Raji (cell line): ENCODE results near the gene ZFR.

Experiments used
- POLR2A ChIP-seq: IDR thresholded peaks from 2 replicates; pipeline ENCODE4 v1.6.1; 2011; ENCODE audit warnings: low read depth, low read length, control low read depth; ENCODE audit not compliant: insufficient read depth

Gene ZFR

DNA sequence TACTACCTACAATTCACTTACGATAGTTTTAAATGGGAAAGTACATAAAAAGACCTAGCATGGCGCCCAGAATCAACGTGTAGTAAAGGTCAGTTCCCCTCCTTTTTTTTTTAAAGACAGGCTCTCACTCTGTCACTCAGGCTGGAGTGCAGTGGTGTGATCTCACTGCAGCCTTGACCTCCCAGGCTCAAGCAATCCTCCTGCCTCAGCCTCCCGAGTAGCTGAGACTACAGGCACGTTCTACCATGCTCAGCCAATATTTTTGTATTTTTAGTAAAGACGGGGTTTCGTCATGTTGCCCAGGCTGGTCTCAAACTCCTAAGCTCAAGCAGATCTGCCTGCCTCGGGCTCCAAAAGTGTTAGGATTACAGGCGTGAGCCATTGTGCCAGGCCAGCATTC is 91.1 kb downstream of the ZFR start:
- TF ChIP-seq POLR2A = no peak

DNA sequence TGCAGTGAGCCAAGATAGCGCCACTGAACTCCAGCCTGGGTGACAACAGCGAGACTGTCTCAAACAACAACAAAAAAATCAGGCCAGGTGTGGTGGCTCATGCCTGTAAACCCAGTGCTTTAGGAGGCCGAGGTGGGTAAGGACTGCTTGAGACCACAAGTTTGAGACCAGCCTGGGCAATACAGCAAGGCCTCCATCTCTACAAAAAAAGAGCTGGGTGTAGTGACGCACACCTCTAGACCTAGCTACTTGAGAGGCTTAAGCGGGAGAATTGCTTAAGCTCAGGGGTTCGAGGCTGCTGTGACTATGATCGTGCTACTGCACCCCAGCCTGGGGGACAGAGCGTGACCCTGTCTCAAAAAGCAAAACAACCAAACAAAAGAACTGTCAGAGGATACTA is 91.9 kb downstream of the ZFR start:
- TF ChIP-seq POLR2A = no peak

DNA sequence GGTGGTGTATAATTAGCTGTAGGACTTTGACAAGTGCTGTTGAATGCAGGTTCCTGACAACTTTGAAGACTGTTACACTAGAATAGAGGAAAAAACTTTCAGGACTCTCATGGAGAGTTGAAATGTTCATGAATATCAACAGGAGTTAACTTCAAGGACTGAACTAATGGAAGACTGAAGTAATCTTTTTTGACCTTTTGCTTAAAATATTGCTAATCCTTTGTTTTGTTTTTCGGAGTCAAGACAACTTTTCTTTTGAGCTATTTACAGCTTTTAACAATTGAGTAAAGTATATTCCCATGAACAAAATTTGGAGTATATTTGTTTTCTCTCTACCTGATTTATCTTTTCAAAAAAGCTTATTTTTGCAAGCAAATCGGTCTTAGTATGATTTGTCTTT is 97.7 kb downstream of the ZFR start:
- TF ChIP-seq POLR2A = no peak

GRCh38 chr5:32343058-32343672 is 101.4 kb downstream of the ZFR start:
- TF ChIP-seq POLR2A = no peak

DNA sequence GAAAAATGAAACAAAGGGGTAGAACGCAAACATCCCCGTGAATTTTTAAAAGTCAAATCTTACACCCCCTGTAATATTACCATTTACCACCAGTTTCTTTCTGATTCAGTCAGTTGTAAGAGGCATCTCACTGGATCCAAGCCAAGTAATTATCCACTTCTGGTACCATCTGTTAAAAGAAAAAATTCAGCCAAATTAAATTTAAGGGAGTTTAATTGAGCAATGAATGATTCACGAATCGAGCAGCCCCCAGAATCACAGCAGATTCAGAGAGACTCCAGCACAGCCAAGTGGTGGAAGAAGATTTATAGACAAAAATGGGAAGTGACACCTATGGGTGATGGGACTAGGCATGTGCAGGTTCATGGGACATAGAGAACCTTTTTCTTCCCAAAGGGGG is 101.9 kb downstream of the ZFR start:
- TF ChIP-seq POLR2A = no peak

DNA sequence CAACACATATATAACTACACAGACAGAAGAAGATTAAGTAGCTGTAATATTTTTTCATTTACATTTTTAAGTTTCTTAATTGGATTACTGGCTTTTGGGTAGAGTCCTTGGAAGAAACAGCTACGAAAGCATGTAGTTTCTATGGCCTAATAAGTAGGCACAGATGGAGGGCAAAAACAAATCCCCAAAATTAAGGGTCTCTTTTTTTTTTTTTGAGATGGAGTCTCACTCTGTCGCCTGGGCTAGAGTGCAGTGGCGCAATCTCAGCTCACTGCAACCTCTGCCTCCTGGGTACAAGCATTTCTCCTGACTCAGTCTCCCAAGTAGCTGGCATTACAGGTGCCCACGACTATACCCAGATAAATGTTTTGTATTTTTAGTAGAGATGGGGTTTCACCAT is 104.7 kb downstream of the ZFR start:
- TF ChIP-seq POLR2A = no peak

- TF ChIP-seq POLR2A = no peak
Observed at GRCh38 chr5:32339198-32339597, 105.3 kb downstream of the ZFR start.

DNA sequence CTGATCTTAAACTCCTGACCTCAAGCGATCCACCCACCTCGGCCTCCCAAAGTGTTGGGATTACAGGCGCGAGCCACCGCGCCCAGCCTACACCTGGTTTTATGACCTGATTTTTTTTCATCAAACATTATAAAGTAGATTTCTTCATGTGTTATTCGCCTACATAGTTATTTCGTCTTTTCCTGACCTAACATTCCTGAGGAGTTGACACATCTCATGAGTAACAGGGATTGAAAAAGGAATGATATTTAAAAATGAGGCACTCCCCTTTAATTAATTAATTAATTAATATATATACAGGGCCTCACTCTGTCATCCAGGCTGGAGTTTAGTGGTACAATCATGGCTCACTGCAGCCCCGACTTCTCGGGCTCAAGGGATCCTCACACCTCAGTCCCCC is 111.6 kb downstream of the ZFR start:
- TF ChIP-seq POLR2A = no peak

- TF ChIP-seq POLR2A = no peak
Observed at GRCh38 chr5:32332361-32332760, 112.2 kb downstream of the ZFR start.

- no peak for TF ChIP-seq POLR2A
Observed at GRCh38 chr5:32331935-32332274, 112.6 kb downstream of the ZFR start.

DNA sequence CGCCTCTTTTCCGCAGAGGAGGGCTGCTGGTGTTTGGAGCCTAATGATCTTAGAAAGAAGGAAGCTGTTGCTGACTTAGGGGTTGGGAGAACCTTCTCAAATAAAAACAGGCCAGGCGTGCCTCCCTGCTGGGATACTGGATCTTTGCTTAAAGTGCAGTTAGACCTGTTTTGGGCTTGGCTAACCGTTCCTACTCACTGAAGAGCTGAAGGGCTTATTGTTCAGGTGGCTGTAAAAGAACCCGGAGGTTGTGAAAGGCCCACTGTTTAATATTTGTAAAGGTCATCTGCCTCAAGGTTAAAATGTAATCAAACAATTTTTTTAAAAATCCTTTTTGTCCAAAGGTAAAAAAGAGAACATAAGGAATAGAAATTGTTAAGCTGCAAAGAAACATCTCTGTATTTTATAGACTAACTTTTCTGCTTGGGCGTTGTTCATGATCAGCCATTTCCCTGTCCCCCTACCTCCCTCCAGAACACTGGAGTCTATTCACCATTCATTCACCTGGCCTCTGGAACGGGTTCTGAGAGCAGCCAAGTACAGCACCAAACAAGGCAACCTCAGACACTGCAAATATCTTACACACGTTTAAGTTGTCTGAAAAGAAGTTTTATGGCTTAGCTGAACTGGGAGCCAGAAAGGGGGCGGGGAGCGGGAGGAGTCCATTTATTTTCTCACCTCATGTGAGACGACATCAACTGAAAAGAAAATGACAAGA is 113.2 kb downstream of the ZFR start:
- no peak for TF ChIP-seq POLR2A

DNA sequence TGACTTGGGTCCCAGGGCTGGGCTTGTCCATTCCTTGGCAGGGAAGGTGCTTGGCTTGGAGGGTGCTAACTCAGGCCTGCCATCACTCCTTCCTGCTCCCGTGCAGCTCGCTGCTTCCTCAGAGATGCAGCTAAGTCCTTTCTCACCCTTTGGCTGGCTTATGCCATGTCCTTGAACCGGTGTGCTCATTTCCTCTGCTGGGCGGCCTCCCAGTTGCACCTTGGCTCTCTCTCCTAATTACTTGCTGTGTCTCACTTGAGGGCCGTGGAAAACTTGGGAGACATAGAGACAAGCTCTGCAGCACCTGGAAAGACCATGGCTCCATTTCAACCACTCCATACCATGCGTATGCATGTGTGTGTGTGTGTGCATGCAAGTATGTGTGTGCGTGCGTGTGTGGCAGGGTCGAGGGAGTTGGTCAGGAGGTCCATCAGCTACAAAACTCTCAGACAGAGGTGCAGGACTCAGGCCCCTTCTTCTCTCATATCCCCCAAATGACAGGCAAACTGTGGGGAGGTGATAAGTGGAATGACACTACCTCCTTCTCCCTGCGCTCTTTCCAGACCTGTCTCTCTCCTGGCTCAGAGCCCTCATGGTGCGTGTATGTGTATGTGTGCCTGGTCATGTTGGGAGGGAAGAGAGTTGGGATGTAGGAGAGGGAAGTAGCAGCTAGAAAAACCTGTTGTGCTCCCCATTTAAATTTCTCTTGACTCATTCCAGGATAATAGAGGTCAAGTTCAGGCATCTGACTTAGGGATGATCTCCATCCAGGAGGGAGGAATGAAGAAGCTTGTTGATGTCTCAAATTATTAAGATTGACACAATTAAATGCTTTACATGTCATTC is 114.2 kb downstream of the ZFR start:
- TF ChIP-seq POLR2A = no peak

- TF ChIP-seq POLR2A = no peak
Observed at GRCh38 chr5:32329395-32329834, 115.1 kb downstream of the ZFR start.

DNA sequence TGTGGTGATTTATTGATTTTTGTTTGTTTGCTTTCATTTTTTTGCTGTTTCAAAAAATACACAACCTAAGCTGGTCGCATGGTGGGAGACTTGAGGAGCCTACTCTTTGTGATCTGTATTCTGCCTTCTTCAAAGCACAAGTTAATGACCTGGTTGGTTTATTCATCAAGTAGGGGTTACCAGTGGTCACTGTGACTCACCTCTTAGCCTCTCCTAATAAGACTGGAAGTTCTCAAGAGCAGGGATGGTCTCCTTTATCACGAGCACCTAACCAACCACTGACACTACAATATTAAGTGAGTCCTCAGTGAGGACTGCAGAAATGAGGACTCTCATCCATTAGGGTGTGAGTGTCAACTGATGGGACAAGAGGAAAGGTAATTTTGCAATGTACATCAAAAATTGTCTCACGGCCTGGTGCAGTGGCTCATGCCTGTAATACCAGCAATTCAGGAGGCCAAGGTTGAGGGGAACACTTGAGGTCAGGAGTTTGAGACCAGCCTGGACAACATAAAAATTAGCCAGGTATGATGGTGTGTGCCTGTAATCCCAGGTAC is 118.2 kb downstream of the ZFR start:
- no peak for TF ChIP-seq POLR2A

GRCh38 chr5:32325616-32326015 is 118.9 kb downstream of the ZFR start:
- TF ChIP-seq POLR2A = no peak

DNA sequence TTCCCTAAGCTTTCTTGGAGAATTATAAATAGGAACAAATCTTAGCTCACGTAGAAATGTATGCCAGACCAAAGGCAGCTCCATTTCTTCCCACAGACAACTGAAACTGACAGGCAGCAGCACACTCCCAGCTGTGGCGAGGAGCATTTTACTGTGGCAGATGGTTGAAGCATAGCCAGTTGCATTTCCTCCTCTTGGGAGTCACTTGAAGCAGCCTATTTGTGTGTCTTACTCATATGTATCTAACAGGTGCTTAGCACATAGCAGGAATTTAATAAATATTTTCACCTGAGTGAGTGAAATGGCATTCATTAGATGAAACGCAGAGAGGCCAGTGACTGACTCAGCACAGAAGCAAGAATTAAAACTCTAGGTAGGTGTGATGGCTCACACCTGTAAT is 119.5 kb downstream of the ZFR start:
- TF ChIP-seq POLR2A = no peak
